HCT116 (cell line): ENCODE data around the gene MIPEP. TPM values are rescaled to one million over a fixed set of nuclear protein-coding genes. Genes with fewer than 3 reads are reported as not detected.

Experiments used
- ATAC-seq: fragments of 200-7000 bp; cut with Tn5 transposase; 2 replicates; pipeline ENCODE4 v1.9.1; 2020; ENCODE audit warnings: mild to moderate bottlenecking, moderate library complexity
- BruUV-seq: library from RNA; stranded (reverse); fragments of 400-500 nt; replicated peaks from 2 replicates; lab custom pipeline; 2021; lab: Mats Ljungman, UMichigan
- CTCF ChIA-PET: fragments of 300-600 bp; sonication (Branson Sonifier 250); formaldehyde crosslinking; loops from one replicate; lab custom pipeline; 2021; ENCODE audit warnings: antibody characterized with exemption; lab: Charles Lee
- POLR2A ChIA-PET: fragments of 300-600, 350-600 bp; sonication (Branson Sonifier 250); formaldehyde crosslinking; loops from one replicate; lab custom pipeline; 2021; ENCODE audit warnings: antibody characterized with exemption; lab: Charles Lee
- RAD21 ChIA-PET, 2 experiments: fragments of 300-600 bp; sonication (Branson Sonifier 250); formaldehyde crosslinking; loops; one replicate each; lab custom pipeline; 2023; ENCODE audit warnings: low total read pairs in 2 of 2; ENCODE audit not compliant: uncharacterized antibody in 2 of 2, unreplicated experiment in 2 of 2, low non-redundant PET in 1 of 2; lab: Charles Lee
- DNase-seq: peaks from one replicate; pipeline ENCODE4 v3.0.0-alpha.2; 2010; ENCODE audit warnings: low read depth, low spot score
- H2AFZ ChIP-seq: fragments of 200-600 bp; shearing (Covaris generic), sonication (generic); 2 replicates; pipeline ENCODE4 v1.6.1; 2017; ENCODE audit warnings: low read depth, mixed run types, mixed read lengths, antibody characterized with exemption, low read length; ENCODE audit not compliant: poor library complexity, severe bottlenecking
- H3K27ac ChIP-seq: 2 replicates; pipeline ENCODE4 v1.5.1; 2012; ENCODE audit warnings: low read depth, low read length
- H3K27me3 ChIP-seq: fragments of 200-600 bp; sonication (generic); 2 replicates; pipeline ENCODE4 v1.6.1; 2016; ENCODE audit warnings: mixed run types, low read length, mixed read lengths; ENCODE audit not compliant: insufficient read depth
- H3K36me3 ChIP-seq, 2 experiments: fragments of 200-500 bp in 1 of 2; fragments of 200-600 bp in 1 of 2; sonication (Bioruptor generic) in 1 of 2; sonication (generic) in 1 of 2; 2 replicates each; pipeline versions ENCODE4 v1.5.1 to v1.6.1; 2014 to 2016; ENCODE audit warnings: low read length in 2 of 2, inconsistent platforms in 1 of 2, mixed read lengths in 1 of 2, mixed run types in 1 of 2; ENCODE audit not compliant: insufficient read depth in 2 of 2, control insufficient read depth in 1 of 2
- H3K4me1 ChIP-seq, 2 experiments: fragments of 200-600 bp in 1 of 2; sonication (generic) in 1 of 2; 2 replicates each; pipeline versions ENCODE4 v1.5.1 to v1.6.1; 2012 to 2017; ENCODE audit warnings: low read length in 2 of 2, inconsistent platforms in 1 of 2, mild to moderate bottlenecking in 1 of 2, mixed read lengths in 1 of 2, mixed run types in 1 of 2, moderate library complexity in 1 of 2; ENCODE audit not compliant: insufficient read depth in 2 of 2, control insufficient read depth in 1 of 2
- H3K4me2 ChIP-seq: fragments of 200-600 bp; sonication (generic); 2 replicates; pipeline ENCODE4 v1.6.1; 2017; ENCODE audit warnings: mixed run types, low read length, mixed read lengths
- H3K4me3 ChIP-seq, 2 experiments: fragments of 200-600 bp in 1 of 2; sonication (generic) in 1 of 2; replicated peaks in 1 of 2; 2 replicates each; pipeline ENCODE4 v1.5.1; 2011 to 2016; ENCODE audit warnings: low read length in 2 of 2, control low read depth in 1 of 2, low read depth in 1 of 2, mild to moderate bottlenecking in 1 of 2, mixed read lengths in 1 of 2, mixed run types in 1 of 2
- H3K79me2 ChIP-seq: fragments of 200-600 bp; sonication (generic); 2 replicates; pipeline ENCODE4 v1.6.1; 2017; ENCODE audit warnings: mild to moderate bottlenecking, mixed run types, low read length, moderate library complexity, mixed read lengths; ENCODE audit not compliant: insufficient read depth
- H3K9ac ChIP-seq: fragments of 200-600 bp; sonication (generic); 2 replicates; pipeline ENCODE4 v1.6.1; 2016; ENCODE audit warnings: low read length, mixed read lengths
- H3K9me2 ChIP-seq: fragments of 200-600 bp; sonication (generic), shearing (Covaris generic); 2 replicates; pipeline ENCODE4 v1.6.1; 2017; ENCODE audit warnings: mixed run types, mild to moderate bottlenecking, moderate library complexity; ENCODE audit not compliant: insufficient read depth
- H3K9me3 ChIP-seq, 2 experiments: fragments of 200-500 bp in 1 of 2; fragments of 200-600 bp in 1 of 2; sonication (Bioruptor generic) in 1 of 2; sonication (generic) in 1 of 2; 2 replicates each; pipeline ENCODE4 v1.6.1; 2014 to 2017; ENCODE audit warnings: low read length in 2 of 2, mixed read lengths in 2 of 2, inconsistent platforms in 1 of 2, low read depth in 1 of 2, mild to moderate bottlenecking in 1 of 2, mixed run types in 1 of 2, moderate library complexity in 1 of 2; ENCODE audit not compliant: control insufficient read depth in 1 of 2, insufficient read depth in 1 of 2
- H4K20me1 ChIP-seq: fragments of 200-600 bp; sonication (generic), shearing (Covaris generic); 2 replicates; pipeline ENCODE4 v1.6.1; 2017; ENCODE audit warnings: mixed run types, mild to moderate bottlenecking, moderate library complexity; ENCODE audit not compliant: insufficient read depth
- CBX3 ChIP-seq: IDR thresholded peaks from 2 replicates; pipeline ENCODE4 v1.6.1; 2012; ENCODE audit warnings: low read depth
- ZBTB33 ChIP-seq: IDR thresholded peaks from 2 replicates; pipeline ENCODE4 v1.6.1; 2011; ENCODE audit warnings: mild to moderate bottlenecking, low read length, moderate library complexity; ENCODE audit not compliant: insufficient replicate concordance; ENCODE audit errors: extremely low read depth
- ZFX ChIP-seq: fragments of 450-650 bp; IDR thresholded peaks from 2 replicates; pipeline ENCODE4 v1.6.1; 2017
- ZNF274 ChIP-seq: fragments of 200-500 bp; sonication (Bioruptor generic); IDR thresholded peaks from 2 replicates; pipeline ENCODE4 v1.6.1; 2014; ENCODE audit warnings: mild to moderate bottlenecking, low read depth, low read length, inconsistent platforms
- intact Hi-C: fragments of 100-400 bp; cut with micrococcal nuclease; formaldehyde crosslinking; loops from 2 replicates; pipeline ENCODE4 v1.10.0; 2022
- total RNA-seq: library from RNA; stranded (reverse); gene quantifications from one replicate; pipeline ENCODE4 v1.2.1, GENCODE V29; 2021; ENCODE audit not compliant: unreplicated experiment
- TF ChIP-seq, protein P1 (sequence below): IDR thresholded peaks from 2 replicates; pipeline ENCODE4 v1.6.1; 2012

Gene MIPEP
- total RNA-seq, 1 experiment from 2014 or later = 33.3 TPM

DNA sequence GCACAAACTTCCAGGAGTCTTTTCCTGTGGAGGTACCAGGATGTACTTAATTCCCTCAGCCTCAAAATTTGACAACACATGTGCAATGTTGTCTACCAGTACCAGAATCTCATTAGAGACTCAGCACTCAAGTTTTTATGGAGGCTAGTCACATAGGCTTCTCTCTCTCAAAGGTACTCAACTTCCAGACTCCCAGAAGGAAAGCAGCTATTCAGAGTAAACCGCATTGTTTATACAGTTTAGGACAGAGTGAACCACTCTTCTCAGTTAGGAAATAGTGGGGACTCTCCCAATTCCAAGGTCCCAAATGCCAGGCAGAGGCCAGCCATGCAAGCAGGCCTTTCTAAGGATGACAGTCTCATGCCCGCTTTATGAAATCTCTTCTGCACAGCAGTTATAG lies 16.6 kb upstream of the MIPEP start:
- Histone ChIP-seq H3K4me3 (no peak overlapping the region), H3K36me3 (no peaks in the 10 kb centered on the region), H3K79me2 (no peaks in the 10 kb centered on the region)
- RAD21 ChIA-PET = no interaction called here
- no peak for TF ChIP-seq CBX3
- TF ChIP-seq, all 23 proteins: peak for 0
- no peaks in the 10 kb centered on the region for H4K20me1 ChIP-seq
- no peak overlapping the region for H3K9ac ChIP-seq
- CTCF ChIA-PET = no interaction called here
- DNase-seq = no peak
- no peak overlapping the region for H2AFZ ChIP-seq
- H3K27me3 ChIP-seq = no peaks in the 10 kb centered on the region
- no peak overlapping the region for H3K4me2 ChIP-seq
- no peak for ATAC-seq
- H3K27ac ChIP-seq = no peak overlapping the region
- no peaks in the 10 kb centered on the region for H3K9me2 ChIP-seq
- no peaks in the 10 kb centered on the region for H3K9me3 ChIP-seq
- POLR2A ChIA-PET = no interaction called here
- BruUV-seq = no TSS peak
- intact Hi-C loops = no loop called here
- peaks cover 0 to 5% of the 10 kb centered on the region in 2 experiments; a peak in 1 of 4 replicates for H3K4me1 ChIP-seq

DNA sequence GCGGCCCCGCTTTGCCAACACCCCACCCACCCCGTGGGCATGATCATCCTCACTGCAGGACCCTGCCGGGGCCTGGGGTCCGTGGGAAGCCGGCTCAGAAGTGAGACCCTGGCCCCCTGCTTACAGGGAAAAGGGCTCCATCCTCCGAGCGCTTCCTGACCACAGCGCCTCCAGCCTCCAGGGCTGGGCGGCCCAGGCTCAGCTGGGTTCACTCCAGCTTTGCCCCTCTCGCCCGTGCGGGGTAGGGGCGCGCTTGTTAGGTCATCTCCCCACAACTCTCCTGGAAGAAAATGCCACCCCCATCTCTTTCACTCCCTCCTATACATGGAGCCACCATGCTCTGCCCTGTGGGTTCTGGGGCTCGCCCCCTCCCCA lies 14.7 kb upstream of the MIPEP start:
- no peak overlapping the region for H3K4me2 ChIP-seq
- RAD21 ChIA-PET = no interaction called here

More for the DNA sequence above, 14.7 kb upstream of the MIPEP start:
- intact Hi-C loops = no loop called here
- H3K9me2 ChIP-seq = no peaks in the 10 kb centered on the region
- no peaks in the 10 kb centered on the region for H3K27me3 ChIP-seq
- H3K9ac ChIP-seq = no peak overlapping the region
- no peaks in the 10 kb centered on the region for H4K20me1 ChIP-seq
- ChIA-PET POLR2A (no interaction called here), CTCF (no interaction called here)
- TF ChIP-seq ZFX (no peak), CBX3 (no peak), ZNF274 (no peak), ZBTB33 (no peak)
- TF ChIP-seq, protein P1, sequence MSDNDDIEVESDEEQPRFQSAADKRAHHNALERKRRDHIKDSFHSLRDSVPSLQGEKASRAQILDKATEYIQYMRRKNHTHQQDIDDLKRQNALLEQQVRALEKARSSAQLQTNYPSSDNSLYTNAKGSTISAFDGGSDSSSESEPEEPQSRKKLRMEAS = no peak
- DNase-seq = no peak
- no peak for ATAC-seq
- H3K9me3 ChIP-seq = no peaks in the 10 kb centered on the region
- H3K4me3 ChIP-seq = no peak overlapping the region
- no peaks in the 10 kb centered on the region for H3K79me2 ChIP-seq
- H3K27ac ChIP-seq = no peak overlapping the region
- peaks cover 0 to 9% of the 10 kb centered on the region in 2 experiments; a peak in 1 of 4 replicates for H3K4me1 ChIP-seq
- BruUV-seq = no TSS peak
- no peaks in the 10 kb centered on the region for H3K36me3 ChIP-seq
- no peak overlapping the region for H2AFZ ChIP-seq
